BLaER1 (cell line): ENCODE results near the gene USP47.

Source experiments
- H3K27ac ChIP-seq: shearing (Covaris generic); formaldehyde crosslinking; 2 replicates; pipeline ENCODE4 v1.8.1; 2022
- H3K27me3 ChIP-seq: shearing (Covaris generic); formaldehyde crosslinking; 2 replicates; pipeline ENCODE4 v1.8.1; 2022
- H3K36me3 ChIP-seq: shearing (Covaris generic); formaldehyde crosslinking; 2 replicates; pipeline ENCODE4 v1.8.1; 2022
- H3K4me1 ChIP-seq: shearing (Covaris generic); formaldehyde crosslinking; 2 replicates; pipeline ENCODE4 v1.8.1; 2022
- H3K4me2 ChIP-seq: shearing (Covaris generic); formaldehyde crosslinking; 2 replicates; pipeline ENCODE4 v1.8.1; 2022
- H3K4me3 ChIP-seq: shearing (Covaris generic); formaldehyde crosslinking; 2 replicates; pipeline ENCODE4 v1.8.1; 2022
- H3K9ac ChIP-seq: shearing (Covaris generic); formaldehyde crosslinking; 2 replicates; pipeline ENCODE4 v1.8.1; 2022
- H3K9me3 ChIP-seq: shearing (Covaris generic); formaldehyde crosslinking; 2 replicates; pipeline ENCODE4 v1.8.1; 2022
- H4K20me1 ChIP-seq: shearing (Covaris generic); formaldehyde crosslinking; 2 replicates; pipeline ENCODE4 v1.8.1; 2022
- Cebpa-rat ChIP-seq: shearing (Covaris generic); IDR thresholded peaks from 2 replicates; pipeline ENCODE4 v1.8.1; 2022

USP47 gene

DNA sequence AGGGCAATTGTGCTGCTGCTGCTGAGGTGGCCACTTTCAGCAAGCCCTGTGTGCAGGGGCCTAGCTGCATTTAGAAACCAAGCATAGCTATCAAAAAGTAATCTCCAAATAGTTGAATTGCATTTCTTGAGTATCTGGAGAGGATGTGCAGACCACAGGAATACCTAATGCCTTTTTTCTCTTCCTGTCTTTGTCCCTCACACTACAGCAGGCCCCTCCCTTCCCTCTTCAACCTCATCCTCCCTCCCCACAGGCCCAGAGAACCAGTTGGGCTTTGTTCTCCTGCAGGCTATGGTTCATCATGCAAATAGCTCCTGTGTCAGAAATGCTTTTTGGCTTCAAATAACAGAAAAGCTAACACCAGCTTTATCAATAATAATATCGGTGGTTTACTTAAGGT is 118.9 kb downstream of the USP47 start:
- Histone ChIP-seq H3K27me3 (no peaks in the 10 kb centered on the region), H3K4me3 (no peak overlapping the region), H3K36me3 (peaks cover 29% of the 10 kb centered on the region), H3K4me2 (peak overlapping the region; percentile 45), H3K4me1 (peaks cover 21% of the 10 kb centered on the region), H3K9me3 (no peaks in the 10 kb centered on the region), H3K27ac (no peak overlapping the region), H4K20me1 (no peaks in the 10 kb centered on the region), H3K9ac (no peak overlapping the region)
- TF ChIP-seq Cebpa-rat = no peak

GRCh38 chr11:11961399-11962028 is 119.7 kb downstream of the USP47 start:
- no peak overlapping the region for H3K9ac ChIP-seq
- no peaks in the 10 kb centered on the region for H4K20me1 ChIP-seq
- H3K4me2 ChIP-seq = no peak overlapping the region
- no peak overlapping the region for H3K4me3 ChIP-seq
- H3K4me1 ChIP-seq = peaks cover 21% of the 10 kb centered on the region
- no peaks in the 10 kb centered on the region for H3K27me3 ChIP-seq
- peaks cover 20% of the 10 kb centered on the region for H3K36me3 ChIP-seq
- TF ChIP-seq Cebpa-rat = no peak
- no peaks in the 10 kb centered on the region for H3K9me3 ChIP-seq
- no peak overlapping the region for H3K27ac ChIP-seq

DNA sequence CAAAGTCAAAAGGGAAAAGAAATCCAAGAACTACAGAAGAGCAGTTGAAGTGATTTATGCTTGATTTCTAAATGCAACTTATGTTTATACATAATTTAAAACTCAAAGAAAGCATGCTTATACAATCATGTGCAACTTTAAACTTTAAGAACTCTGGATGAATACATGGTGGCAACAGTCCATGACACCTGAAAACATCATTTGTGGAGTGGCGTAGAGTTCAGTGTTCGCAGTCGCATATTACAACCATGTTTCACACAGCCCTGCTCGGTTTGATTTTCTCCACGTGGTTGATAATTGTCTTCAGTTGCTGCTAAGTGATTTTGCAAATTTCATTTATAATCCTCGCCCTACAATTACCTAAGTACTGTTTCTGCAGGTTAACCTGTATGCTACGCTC is 121.3 kb downstream of the USP47 start:
- no peak for TF ChIP-seq Cebpa-rat
- Histone ChIP-seq H3K4me2 (no peak overlapping the region), H3K36me3 (peaks cover 9% of the 10 kb centered on the region), H3K9ac (no peak overlapping the region), H3K4me3 (no peak overlapping the region), H3K27me3 (no peaks in the 10 kb centered on the region), H3K4me1 (peaks cover 21% of the 10 kb centered on the region), H3K9me3 (no peaks in the 10 kb centered on the region), H3K27ac (no peak overlapping the region), H4K20me1 (no peaks in the 10 kb centered on the region)

DNA sequence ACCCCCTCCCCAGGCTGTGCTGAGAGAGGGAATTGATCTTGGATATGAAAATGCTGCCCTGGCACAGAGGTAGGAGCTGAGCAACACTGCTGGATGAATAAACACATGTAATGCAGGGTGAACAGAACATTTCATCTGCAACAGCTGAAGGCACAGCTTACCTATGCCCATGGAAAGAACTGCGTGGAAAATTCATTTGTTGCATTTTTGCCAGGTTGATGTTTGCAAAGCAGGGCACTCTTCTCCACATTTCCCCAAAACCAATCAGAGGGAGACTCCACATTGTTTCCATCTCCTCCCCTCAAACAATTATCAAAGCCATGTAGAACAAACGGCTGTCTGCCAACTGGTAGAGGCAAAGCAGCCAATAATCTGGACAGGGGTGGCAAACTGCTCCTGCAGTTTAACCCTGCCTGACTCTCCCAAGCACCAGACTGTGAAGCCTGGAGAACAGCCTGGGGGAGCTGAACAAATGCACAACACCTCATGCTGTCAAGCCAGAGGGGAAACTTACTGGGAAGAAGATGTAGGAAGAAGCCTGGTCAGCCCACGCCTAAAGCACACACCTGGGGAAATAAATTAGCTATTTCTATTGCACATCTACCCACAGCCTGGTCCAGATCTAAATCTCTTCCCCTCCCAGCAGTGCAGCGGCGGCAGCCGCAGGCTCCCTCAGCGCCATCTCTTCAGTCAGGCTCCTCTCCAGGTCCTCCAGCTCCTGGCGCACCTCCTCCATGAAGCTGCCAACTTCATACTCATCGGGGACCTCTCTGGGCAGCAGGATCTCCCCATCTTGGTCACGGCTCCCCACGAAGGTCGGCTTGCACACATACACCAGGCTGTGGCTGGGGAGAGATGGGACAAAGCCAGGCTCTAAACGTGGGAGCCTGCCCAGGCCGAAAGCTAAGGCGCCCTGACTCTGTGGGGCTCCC is 122.3 kb downstream of the USP47 start:
- no peak overlapping the region for H3K4me3 ChIP-seq
- no peak for TF ChIP-seq Cebpa-rat
- 0 out of 2 replicates have a peak, but pooled peaks cover under 1% of the 10 kb centered on the region for H3K36me3 ChIP-seq
- no peaks in the 10 kb centered on the region for H3K9me3 ChIP-seq
- no peak overlapping the region for H3K9ac ChIP-seq
- H3K27me3 ChIP-seq = no peaks in the 10 kb centered on the region
- no peaks in the 10 kb centered on the region for H4K20me1 ChIP-seq
- H3K27ac ChIP-seq = no peak overlapping the region
- no peak overlapping the region for H3K4me2 ChIP-seq
- H3K4me1 ChIP-seq = peaks cover 21% of the 10 kb centered on the region

- TF ChIP-seq Cebpa-rat = no peak
- Histone ChIP-seq H4K20me1 (no peaks in the 10 kb centered on the region), H3K4me2 (no peak overlapping the region), H3K4me1 (peaks cover 17% of the 10 kb centered on the region), H3K27ac (no peak overlapping the region), H3K9ac (no peak overlapping the region), H3K9me3 (no peaks in the 10 kb centered on the region), H3K27me3 (no peaks in the 10 kb centered on the region), H3K4me3 (no peak overlapping the region), H3K36me3 (no peaks in the 10 kb centered on the region)
Observed at GRCh38 chr11:11964774-11965150, 123.0 kb downstream of the USP47 start.

DNA sequence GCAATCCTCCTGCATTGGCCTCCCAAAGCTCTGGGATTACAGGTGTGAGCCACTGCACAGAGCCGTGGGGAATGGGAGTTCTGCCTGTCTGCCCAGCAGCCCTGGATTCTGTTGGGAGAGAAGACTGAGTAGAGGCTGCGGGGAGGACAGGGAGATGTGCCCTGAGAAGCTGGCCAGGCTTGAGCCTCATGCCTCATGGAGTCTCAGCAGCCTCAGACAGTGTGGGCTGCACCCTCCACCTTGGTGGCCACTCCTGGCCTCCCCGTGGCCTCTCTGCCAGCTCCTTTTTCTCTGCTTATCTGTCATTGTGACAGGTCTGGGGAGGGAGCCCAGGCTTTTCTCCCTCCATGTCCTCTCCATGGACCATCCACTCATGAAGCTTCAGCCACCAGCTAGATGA is 123.4 kb downstream of the USP47 start:
- H3K4me3 ChIP-seq = no peak overlapping the region
- no peaks in the 10 kb centered on the region for H4K20me1 ChIP-seq
- H3K4me1 ChIP-seq = peaks cover 12% of the 10 kb centered on the region
- H3K36me3 ChIP-seq = no peaks in the 10 kb centered on the region
- no peak for TF ChIP-seq Cebpa-rat
- H3K27me3 ChIP-seq = no peaks in the 10 kb centered on the region
- H3K4me2 ChIP-seq = no peak overlapping the region
- H3K27ac ChIP-seq = no peak overlapping the region
- H3K9ac ChIP-seq = no peak overlapping the region
- no peaks in the 10 kb centered on the region for H3K9me3 ChIP-seq

DNA sequence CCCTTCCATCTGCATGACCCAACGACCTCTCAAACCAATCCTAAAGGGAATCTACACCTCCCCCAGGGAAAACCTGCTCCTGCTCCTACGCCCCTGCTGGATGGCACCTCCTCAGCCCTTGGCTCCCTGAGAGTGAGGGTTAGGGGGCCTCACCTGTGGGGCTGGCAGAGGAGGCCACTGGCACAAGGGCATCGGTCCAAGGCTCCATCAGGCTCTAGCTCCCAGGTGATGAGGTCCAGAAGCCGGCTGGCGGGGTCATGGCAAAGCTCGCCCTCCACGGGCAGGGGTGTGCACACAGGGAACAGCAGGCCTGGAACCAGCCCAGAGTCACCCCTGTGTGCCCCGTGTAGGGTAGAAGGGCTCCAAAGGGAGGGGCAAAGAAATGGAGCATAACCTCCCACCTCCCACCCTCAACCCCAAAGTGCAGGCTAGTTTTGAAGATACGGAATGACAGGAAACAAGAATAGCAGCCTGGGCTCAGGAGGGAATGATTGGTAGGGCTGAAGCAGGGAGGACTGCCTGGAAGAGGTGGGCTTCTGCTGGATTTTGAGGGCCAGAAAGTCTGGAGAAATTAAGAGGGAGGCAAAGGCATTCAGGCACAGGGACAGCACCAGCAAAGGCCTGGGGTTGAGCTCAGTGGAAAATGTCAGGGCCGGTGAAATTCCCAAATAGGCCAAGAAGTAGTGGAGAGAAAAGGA is 124.0 kb downstream of the USP47 start:
- TF ChIP-seq Cebpa-rat = no peak
- Histone ChIP-seq H3K4me1 (peaks cover 6% of the 10 kb centered on the region), H3K36me3 (no peaks in the 10 kb centered on the region), H3K27me3 (no peaks in the 10 kb centered on the region), H3K4me2 (no peak overlapping the region), H3K9me3 (no peaks in the 10 kb centered on the region), H3K27ac (no peak overlapping the region), H3K9ac (no peak overlapping the region), H4K20me1 (no peaks in the 10 kb centered on the region), H3K4me3 (no peak overlapping the region)

GRCh38 chr11:11966354-11966741 is 124.6 kb downstream of the USP47 start:
- H3K36me3 ChIP-seq = no peaks in the 10 kb centered on the region
- no peak for TF ChIP-seq Cebpa-rat
- no peak overlapping the region for H3K27ac ChIP-seq
- H3K9me3 ChIP-seq = no peaks in the 10 kb centered on the region
- H3K27me3 ChIP-seq = no peaks in the 10 kb centered on the region
- no peaks in the 10 kb centered on the region for H4K20me1 ChIP-seq
- 0 out of 2 replicates have a peak, but pooled peaks cover under 1% of the 10 kb centered on the region for H3K4me1 ChIP-seq
- H3K4me2 ChIP-seq = no peak overlapping the region
- no peak overlapping the region for H3K9ac ChIP-seq
- H3K4me3 ChIP-seq = no peak overlapping the region

GRCh38 chr11:11966826-11967668 is 125.3 kb downstream of the USP47 start:
- Histone ChIP-seq H3K9ac (no peak overlapping the region), H3K4me1 (no peaks in the 10 kb centered on the region), H3K27ac (no peak overlapping the region), H3K4me2 (no peak overlapping the region), H3K4me3 (no peak overlapping the region), H3K36me3 (no peaks in the 10 kb centered on the region), H4K20me1 (no peaks in the 10 kb centered on the region), H3K27me3 (no peaks in the 10 kb centered on the region), H3K9me3 (no peaks in the 10 kb centered on the region)
- TF ChIP-seq Cebpa-rat = no peak
